BE2C (cell line): ENCODE measurements around the gene RTP4.

Source experiments
- DNase-seq: peaks from one replicate; pipeline ENCODE4 v3.0.0-alpha.2; 2020
- H3K27me3 ChIP-seq: fragments of 250-450 bp; sonication (Bioruptor Pico); 2 replicates; pipeline ENCODE4 v1.5.1; 2020; ENCODE audit warnings: mild to moderate bottlenecking
- H3K36me3 ChIP-seq: fragments of 250-450 bp; sonication (Bioruptor Pico); 2 replicates; pipeline ENCODE4 v1.5.1; 2020; ENCODE audit warnings: mild to moderate bottlenecking
- H3K4me1 ChIP-seq: fragments of 250-450 bp; sonication (Bioruptor Pico); 2 replicates; pipeline ENCODE4 v1.5.1; 2020
- H3K4me3 ChIP-seq: 2 replicates; pipeline ENCODE4 v1.5.1; 2011; ENCODE audit warnings: low read depth, low read length
- H3K9me3 ChIP-seq: fragments of 250-450 bp; sonication (Bioruptor Pico); 2 replicates; pipeline ENCODE4 v1.5.1; 2020
- TF ChIP-seq, protein P1 (sequence below): IDR thresholded peaks from 2 replicates; pipeline ENCODE4 v1.5.1; 2012; ENCODE audit warnings: mild to moderate bottlenecking, low read depth, low read length

Gene RTP4

GRCh38 chr3:187359798-187360486, 8.2 kb upstream of the RTP4 start:
- no peak overlapping the region for H3K4me3 ChIP-seq
- DNase-seq, result no peak
- H3K9me3 ChIP-seq, result no peaks in the 10 kb centered on the region
- H3K4me1 ChIP-seq, result no peaks in the 10 kb centered on the region
- peaks cover 13% of the 10 kb centered on the region for H3K27me3 ChIP-seq
- TF ChIP-seq, protein P1, sequence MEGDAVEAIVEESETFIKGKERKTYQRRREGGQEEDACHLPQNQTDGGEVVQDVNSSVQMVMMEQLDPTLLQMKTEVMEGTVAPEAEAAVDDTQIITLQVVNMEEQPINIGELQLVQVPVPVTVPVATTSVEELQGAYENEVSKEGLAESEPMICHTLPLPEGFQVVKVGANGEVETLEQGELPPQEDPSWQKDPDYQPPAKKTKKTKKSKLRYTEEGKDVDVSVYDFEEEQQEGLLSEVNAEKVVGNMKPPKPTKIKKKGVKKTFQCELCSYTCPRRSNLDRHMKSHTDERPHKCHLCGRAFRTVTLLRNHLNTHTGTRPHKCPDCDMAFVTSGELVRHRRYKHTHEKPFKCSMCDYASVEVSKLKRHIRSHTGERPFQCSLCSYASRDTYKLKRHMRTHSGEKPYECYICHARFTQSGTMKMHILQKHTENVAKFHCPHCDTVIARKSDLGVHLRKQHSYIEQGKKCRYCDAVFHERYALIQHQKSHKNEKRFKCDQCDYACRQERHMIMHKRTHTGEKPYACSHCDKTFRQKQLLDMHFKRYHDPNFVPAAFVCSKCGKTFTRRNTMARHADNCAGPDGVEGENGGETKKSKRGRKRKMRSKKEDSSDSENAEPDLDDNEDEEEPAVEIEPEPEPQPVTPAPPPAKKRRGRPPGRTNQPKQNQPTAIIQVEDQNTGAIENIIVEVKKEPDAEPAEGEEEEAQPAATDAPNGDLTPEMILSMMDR, result no peak
- no peaks in the 10 kb centered on the region for H3K36me3 ChIP-seq

GRCh38 chr3:187360596-187360995, 7.6 kb upstream of the RTP4 start:
- Histone ChIP-seq H3K4me3 (no peak overlapping the region), H3K9me3 (no peaks in the 10 kb centered on the region), H3K36me3 (no peaks in the 10 kb centered on the region), H3K27me3 (peaks cover 13% of the 10 kb centered on the region), H3K4me1 (no peaks in the 10 kb centered on the region)
- no peak for DNase-seq
- TF ChIP-seq, protein P1, result no peak

GRCh38 chr3:187361835-187362234, 6.3 kb upstream of the RTP4 start:
- H3K4me3 ChIP-seq, result no peak overlapping the region
- H3K36me3 ChIP-seq, result no peaks in the 10 kb centered on the region
- H3K4me1 ChIP-seq, result no peaks in the 10 kb centered on the region
- peaks cover 13% of the 10 kb centered on the region for H3K27me3 ChIP-seq
- H3K9me3 ChIP-seq, result no peaks in the 10 kb centered on the region
- TF ChIP-seq, protein P1, result no peak
- no peak for DNase-seq

DNA sequence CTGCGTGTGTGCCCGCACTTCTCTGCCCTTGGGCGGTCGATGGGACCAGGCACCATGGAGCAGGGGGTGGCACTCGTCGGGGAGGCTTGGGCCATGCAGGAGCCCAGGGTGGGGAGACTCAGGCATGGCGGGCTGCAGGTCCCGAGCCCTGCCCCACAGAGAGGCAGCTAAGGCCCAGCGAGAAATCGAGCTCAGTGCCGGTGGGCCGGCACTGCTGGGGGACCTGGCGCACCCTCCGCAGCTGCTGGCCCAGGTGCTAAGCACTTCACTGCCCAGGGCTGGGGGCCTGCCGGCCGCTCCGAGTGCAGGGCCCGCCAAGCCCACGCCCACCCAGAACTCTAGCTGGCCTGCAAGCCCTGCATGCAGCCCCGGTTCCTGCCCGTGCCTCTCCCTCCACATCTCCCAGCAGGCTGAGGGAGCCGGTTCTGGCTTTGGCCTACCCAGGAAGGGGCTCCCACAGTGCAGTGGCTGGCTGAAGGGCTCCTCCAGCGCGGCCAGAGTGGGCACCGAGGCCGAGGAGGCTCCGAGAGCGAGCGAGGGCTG, 553 bp upstream of the RTP4 start:
- H3K36me3 ChIP-seq, result no peaks in the 10 kb centered on the region
- H3K4me3 ChIP-seq, result no peak overlapping the region
- peaks cover 9% of the 10 kb centered on the region for H3K27me3 ChIP-seq
- H3K9me3 ChIP-seq, result no peaks in the 10 kb centered on the region
- TF ChIP-seq, protein P1, result no peak
- no peaks in the 10 kb centered on the region for H3K4me1 ChIP-seq
- DNase-seq, result no peak

- Histone ChIP-seq H3K4me3 (no peak overlapping the region), H3K9me3 (no peaks in the 10 kb centered on the region), H3K4me1 (no peaks in the 10 kb centered on the region), H3K27me3 (peaks cover 5% of the 10 kb centered on the region; the same call in 1 of the 2 replicates), H3K36me3 (no peaks in the 10 kb centered on the region)
- TF ChIP-seq, protein P1, result no peak
- DNase-seq, result no peak
These were observed 883 bp downstream of the RTP4 start for GRCh38 chr3:187369089-187369447.

DNA sequence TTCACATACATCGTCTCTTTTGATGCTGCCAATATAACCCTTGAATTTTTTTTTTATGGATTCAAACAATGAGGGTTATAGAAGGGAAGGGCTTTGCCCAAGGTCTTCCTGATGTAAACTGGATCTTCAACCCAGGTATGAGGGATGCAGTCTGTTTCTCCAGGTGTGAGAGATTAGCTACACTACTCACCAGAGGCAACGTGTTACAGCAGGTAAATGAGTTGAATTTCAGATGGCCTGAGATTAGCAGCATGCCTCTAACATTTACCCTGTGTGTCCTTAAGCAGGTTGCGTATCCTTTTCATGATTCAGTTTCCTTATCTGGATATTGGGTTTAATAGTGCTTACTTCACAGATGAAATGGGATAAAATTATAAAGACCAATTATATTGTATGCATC, 1.9 kb downstream of the RTP4 start:
- Histone ChIP-seq H3K36me3 (no peaks in the 10 kb centered on the region), H3K9me3 (no peaks in the 10 kb centered on the region), H3K4me1 (no peaks in the 10 kb centered on the region), H3K27me3 (no peaks in the 10 kb centered on the region), H3K4me3 (no peak overlapping the region)
- no peak for DNase-seq
- TF ChIP-seq, protein P1, result no peak
